DND-41 (cell line): ENCODE data around the gene NFATC2.

Source experiments
- ATAC-seq: fragments of 200-7000 bp; cut with Tn5 transposase; 3 replicates; pipeline ENCODE4 v1.9.1; 2021; ENCODE audit warnings: low read depth; ENCODE audit not compliant: insufficient read depth
- DNase-seq: peaks from one replicate; pipeline ENCODE4 v3.0.0-alpha.2; 2020
- H2AFZ ChIP-seq: 2 replicates; pipeline ENCODE4 v1.6.0; 2012; ENCODE audit warnings: low read depth, low read length
- H3K27ac ChIP-seq: 2 replicates; pipeline ENCODE4 v1.5.1; 2012; ENCODE audit warnings: low read length, inconsistent platforms
- H3K27me3 ChIP-seq: fragments of 200-600 bp; sonication (generic); 2 replicates; pipeline ENCODE4 v1.6.0; 2012; ENCODE audit warnings: low read length, mild to moderate bottlenecking, inconsistent platforms; ENCODE audit not compliant: insufficient read depth, poor library complexity
- H3K36me3 ChIP-seq: 2 replicates; pipeline ENCODE4 v1.5.1; 2012; ENCODE audit warnings: low read length, inconsistent platforms; ENCODE audit not compliant: insufficient read depth
- H3K4me1 ChIP-seq: 2 replicates; pipeline ENCODE4 v1.5.1; 2012; ENCODE audit warnings: mild to moderate bottlenecking, low read length; ENCODE audit not compliant: insufficient read depth
- H3K4me2 ChIP-seq: 2 replicates; pipeline ENCODE4 v1.6.0; 2012; ENCODE audit warnings: mild to moderate bottlenecking, moderate library complexity, low read length, inconsistent platforms; ENCODE audit not compliant: insufficient read depth
- H3K4me3 ChIP-seq, 2 experiments: fragments of 200-600 bp in 1 of 2; shearing (Covaris generic) in 1 of 2; 2 replicates each; pipeline ENCODE4 v1.5.1; 2012 to 2016; ENCODE audit warnings: inconsistent platforms in 2 of 2, low read length in 2 of 2, mild to moderate bottlenecking in 2 of 2, low read depth in 1 of 2, moderate library complexity in 1 of 2
- H3K79me2 ChIP-seq: 2 replicates; pipeline ENCODE4 v1.6.0; 2012; ENCODE audit warnings: low read length, inconsistent platforms; ENCODE audit not compliant: insufficient read depth
- H3K9ac ChIP-seq: 2 replicates; pipeline ENCODE4 v1.6.0; 2012; ENCODE audit warnings: low read depth, mild to moderate bottlenecking, inconsistent platforms, low read length, moderate library complexity
- H3K9me3 ChIP-seq: 2 replicates; pipeline ENCODE4 v1.5.1; 2012; ENCODE audit warnings: low read length, moderate library complexity, mild to moderate bottlenecking, inconsistent platforms; ENCODE audit not compliant: insufficient read depth, severe bottlenecking
- H4K20me1 ChIP-seq: 2 replicates; pipeline ENCODE4 v1.6.0; 2012; ENCODE audit warnings: low read length; ENCODE audit not compliant: insufficient read depth
- CTCF ChIP-seq: IDR thresholded peaks from 2 replicates; pipeline ENCODE4 v1.5.1; 2012; ENCODE audit warnings: borderline replicate concordance, low read length, moderate library complexity, mild to moderate bottlenecking; ENCODE audit not compliant: poor library complexity, severe bottlenecking; ENCODE audit errors: extremely low read depth
- EZH2 ChIP-seq: IDR thresholded peaks from 3 replicates; pipeline ENCODE4 v1.6.1; 2012; ENCODE audit warnings: borderline replicate concordance, low read depth, mild to moderate bottlenecking, moderate library complexity, low read length, inconsistent platforms; ENCODE audit not compliant: severe bottlenecking

NFATC2 gene

GRCh38 chr20:51536116-51537069 is 6.1 kb downstream of the NFATC2 start:
- ATAC-seq, result no peak
- no peaks in the 10 kb centered on the region; the same call in 1 of the 2 replicates for H4K20me1 ChIP-seq
- no peak overlapping the region for H3K9ac ChIP-seq
- H3K4me1 ChIP-seq, result no peaks in the 10 kb centered on the region
- no peaks in the 10 kb centered on the region for H3K79me2 ChIP-seq
- no peak overlapping the region for H3K27ac ChIP-seq
- peaks cover 50% of the 10 kb centered on the region for H3K27me3 ChIP-seq
- H2AFZ ChIP-seq, result no peak overlapping the region
- no peak for DNase-seq
- H3K4me2 ChIP-seq, result no peak overlapping the region
- no peak for TF ChIP-seq CTCF
- TF ChIP-seq EZH2, result no peak
- H3K4me3 ChIP-seq, result no peak overlapping the region
- no peaks in the 10 kb centered on the region for H3K36me3 ChIP-seq
- H3K9me3 ChIP-seq, result no peaks in the 10 kb centered on the region

- H3K9ac ChIP-seq, result no peak overlapping the region
- H3K79me2 ChIP-seq, result no peaks in the 10 kb centered on the region
- no peak overlapping the region for H2AFZ ChIP-seq
- H3K4me1 ChIP-seq, result no peaks in the 10 kb centered on the region
- H3K36me3 ChIP-seq, result no peaks in the 10 kb centered on the region
- DNase-seq (no peak), ATAC-seq (no peak)
- H3K27ac ChIP-seq, result no peak overlapping the region
- peaks cover 44% of the 10 kb centered on the region for H3K27me3 ChIP-seq
- H4K20me1 ChIP-seq, result no peaks in the 10 kb centered on the region; the same call in 1 of the 2 replicates
- H3K4me3 ChIP-seq, result no peak overlapping the region
- no peak overlapping the region for H3K4me2 ChIP-seq
- H3K9me3 ChIP-seq, result no peaks in the 10 kb centered on the region
- TF ChIP-seq EZH2, result no peak
- no peak for TF ChIP-seq CTCF
Measured at GRCh38 chr20:51535674-51536073, 6.8 kb downstream of the NFATC2 start.

GRCh38 chr20:51535075-51535386 is 7.5 kb downstream of the NFATC2 start:
- no peaks in the 10 kb centered on the region for H3K9me3 ChIP-seq
- H3K4me2 ChIP-seq, result no peak overlapping the region
- peaks cover 39% of the 10 kb centered on the region for H3K27me3 ChIP-seq
- no peaks in the 10 kb centered on the region for H3K79me2 ChIP-seq
- H3K27ac ChIP-seq, result no peak overlapping the region
- no peaks in the 10 kb centered on the region; the same call in 1 of the 2 replicates for H4K20me1 ChIP-seq
- H2AFZ ChIP-seq, result no peak overlapping the region
- H3K9ac ChIP-seq, result no peak overlapping the region
- H3K36me3 ChIP-seq, result no peaks in the 10 kb centered on the region
- DNase-seq, result no peak
- no peak for TF ChIP-seq EZH2
- no peak for TF ChIP-seq CTCF
- no peak overlapping the region for H3K4me3 ChIP-seq
- ATAC-seq, result no peak
- no peaks in the 10 kb centered on the region for H3K4me1 ChIP-seq
